Esophagus squamous epithelium (tissue), 4 donors: Measurements from ENCODE around the gene ZFAND3.

Source experiments
- CTCF ChIP-seq, 6 experiments: fragments of 450-650 bp in 4 of 6; fragments of 200-600 bp in 2 of 6; sonication (generic) in 2 of 6; IDR thresholded peaks; one replicate each; pipeline ENCODE4 v1.5.1; 2016 to 2019; ENCODE audit warnings: antibody characterized with exemption in 6 of 6, mild to moderate bottlenecking in 4 of 6, moderate library complexity in 4 of 6
- POLR2A ChIP-seq, 4 donors: fragments of 450-650 bp; IDR thresholded peaks; one replicate each; pipeline ENCODE4 v1.6.1; 2017; ENCODE audit warnings: antibody characterized with exemption in 4 of 4, mild to moderate bottlenecking in 4 of 4, moderate library complexity in 3 of 4

DNA sequence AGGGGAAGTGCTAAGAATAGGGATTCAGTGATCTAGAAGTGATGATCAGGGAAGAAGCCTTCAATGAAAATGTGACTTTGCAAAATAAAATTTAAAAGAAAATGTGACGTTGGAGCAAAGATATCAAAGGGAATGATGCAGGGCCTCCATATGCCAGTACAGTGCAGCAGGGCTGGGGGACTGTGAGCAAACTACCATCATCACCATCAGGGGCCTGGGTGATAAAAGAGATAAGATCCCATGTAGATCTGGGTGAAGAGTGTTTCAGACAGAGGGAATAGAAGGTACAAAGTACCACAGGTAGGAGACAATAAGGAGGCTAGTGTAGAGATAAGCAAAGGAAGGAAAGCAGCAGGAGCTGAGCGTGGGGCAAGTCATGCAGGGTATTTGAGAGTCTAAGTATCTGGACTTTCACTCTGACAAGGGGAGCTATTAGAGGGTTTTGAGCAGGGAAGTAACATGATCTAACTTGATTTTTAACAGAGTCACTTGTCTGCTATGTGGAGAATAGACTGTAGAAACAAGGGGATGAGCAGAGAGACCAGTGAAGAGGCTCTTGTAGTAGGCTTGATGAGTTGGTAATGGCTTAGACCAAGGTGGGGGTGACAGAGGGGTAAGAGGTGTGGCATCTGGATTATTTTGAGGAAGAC, 295.6 kb downstream of the ZFAND3 start:
- TF ChIP-seq CTCF (IDR thresholded peaks at IDR 0.05), result no peak
- no peak for TF ChIP-seq POLR2A (IDR thresholded peaks at IDR 0.05)
